Mesendoderm (in vitro differentiated cells): Measurements from ENCODE around the gene PRM3. TPM values are rescaled to one million over a fixed set of nuclear protein-coding genes. Genes with fewer than 3 reads are reported as not detected.

Experiments
- DNase-seq: peaks from one replicate; pipeline ENCODE4 v3.0.0; 2013
- H2AK5ac ChIP-seq: 2 replicates; pipeline ENCODE4 v1.6.1; 2013; ENCODE audit warnings: low read length, inconsistent platforms
- H2BK120ac ChIP-seq: 2 replicates; pipeline ENCODE4 v1.6.1; 2013; ENCODE audit warnings: low read depth, mild to moderate bottlenecking, low read length, moderate library complexity, mixed read lengths
- H2BK15ac ChIP-seq: replicated peaks from 2 replicates; pipeline ENCODE4 v1.6.1; 2013; ENCODE audit warnings: low read depth, mild to moderate bottlenecking, moderate library complexity
- H2BK5ac ChIP-seq: 2 replicates; pipeline ENCODE4 v1.6.1; 2013; ENCODE audit warnings: low read length, inconsistent platforms
- H3K18ac ChIP-seq: 2 replicates; pipeline ENCODE4 v1.6.1; 2013; ENCODE audit warnings: mild to moderate bottlenecking, low read length, mixed read lengths
- H3K23ac ChIP-seq: one replicate; pipeline ENCODE4 v1.6.1; 2013; ENCODE audit warnings: low read length
- H3K27ac ChIP-seq: 2 replicates; pipeline ENCODE4 v1.5.1; 2013; ENCODE audit warnings: low read depth, mild to moderate bottlenecking, inconsistent platforms, low read length, moderate library complexity
- H3K27me3 ChIP-seq: 2 replicates; pipeline ENCODE4 v1.6.1; 2013; ENCODE audit warnings: low read length, control low read depth, mild to moderate bottlenecking, inconsistent platforms; ENCODE audit not compliant: insufficient read depth, poor library complexity
- H3K36me3 ChIP-seq: 2 replicates; pipeline ENCODE4 v1.6.1; 2013; ENCODE audit warnings: low read length, inconsistent platforms; ENCODE audit not compliant: control insufficient read depth, insufficient read depth
- H3K4ac ChIP-seq: one replicate; pipeline ENCODE4 v1.6.1; 2013; ENCODE audit warnings: low read depth, mild to moderate bottlenecking, low read length, moderate library complexity
- H3K4me1 ChIP-seq: 2 replicates; pipeline ENCODE4 v1.6.1; 2013; ENCODE audit warnings: low read depth, low read length, inconsistent platforms; ENCODE audit not compliant: control insufficient read depth
- H3K4me2 ChIP-seq: 2 replicates; pipeline ENCODE4 v1.6.1; 2013; ENCODE audit warnings: low read length
- H3K4me3 ChIP-seq: 2 replicates; pipeline ENCODE4 v1.5.1; 2013; ENCODE audit warnings: mild to moderate bottlenecking, low read length
- H3K56ac ChIP-seq: one replicate; pipeline ENCODE4 v1.6.1; 2013; ENCODE audit warnings: low read length
- H3K79me1 ChIP-seq: 2 replicates; pipeline ENCODE4 v1.6.1; 2013; ENCODE audit warnings: low read length, inconsistent platforms
- H3K79me2 ChIP-seq: 2 replicates; pipeline ENCODE4 v1.6.1; 2013; ENCODE audit warnings: mild to moderate bottlenecking, low read length; ENCODE audit not compliant: control insufficient read depth, insufficient read depth
- H3K9ac ChIP-seq: 2 replicates; pipeline ENCODE4 v1.6.1; 2013; ENCODE audit warnings: low read length, inconsistent platforms
- H4K5ac ChIP-seq: one replicate; pipeline ENCODE4 v1.6.1; 2013; ENCODE audit warnings: low read length
- H4K8ac ChIP-seq: one replicate; pipeline ENCODE4 v1.6.1; 2013; ENCODE audit warnings: low read depth, mild to moderate bottlenecking, control low read depth, low read length, moderate library complexity
- WGBS: extraction: QIAGEN DNeasy Blood & Tissue Kit; methylation state at CpG from one replicate; pipeline ENCODE4 v1.1.7; 2013; ENCODE audit warnings: low lambda C conversion rate, missing lambda C conversion rate; ENCODE audit not compliant: insufficient coverage; ENCODE audit errors: extremely low coverage; 5-methylcytosine and 5-hydroxymethylcytosine counted together
- polyA plus RNA-seq, 2 experiments: library from polyadenylated mRNA; stranded (reverse); fragments of 200-250 nt; gene quantifications; one replicate each; pipeline ENCODE4 v1.2.3, GENCODE V29; 2013

The PRM3 gene
- not detected for polyA plus RNA-seq (2013, experiment 1 of 2)
- polyA plus RNA-seq (2013, experiment 2 of 2) = not detected

- no peak within 1 kb of the TSS for H3K56ac ChIP-seq
- no peaks in the 10 kb centered on the region for H3K79me1 ChIP-seq
- H3K27me3 ChIP-seq = no peaks in the 10 kb centered on the region
- no peaks in the 10 kb centered on the region for H3K36me3 ChIP-seq
- no peak within 1 kb of the TSS for H4K5ac ChIP-seq
- WGBS = no CpG with 5 or more reads among the region's 30 CpGs
- H3K23ac ChIP-seq = no peak within 1 kb of the TSS
- no peak within 1 kb of the TSS for H3K9ac ChIP-seq
- no peak within 1 kb of the TSS for H3K4me3 ChIP-seq
- no peak within 1 kb of the TSS for H2BK5ac ChIP-seq
- no peak within 1 kb of the TSS for H2AK5ac ChIP-seq
- no peaks in the 10 kb centered on the region for H3K79me2 ChIP-seq
- no peak within 1 kb of the TSS for H3K4ac ChIP-seq
- no peak within 1 kb of the TSS for H3K18ac ChIP-seq
- H3K27ac ChIP-seq = no peak within 1 kb of the TSS
- peaks cover 2% of the 10 kb centered on the region for H3K4me1 ChIP-seq
- H3K4me2 ChIP-seq = no peak within 1 kb of the TSS
- H2BK120ac ChIP-seq = no peak within 1 kb of the TSS
- H2BK15ac ChIP-seq = no peak within 1 kb of the TSS
- no peak within 1 kb of the TSS for H4K8ac ChIP-seq
- DNase-seq = no peak
Observed at GRCh38 chr16:11272921-11273720, at the start of gene PRM3. TSS of gene PRM3 (minus strand) at chr16:11273629. CDS start at chr16:11273595, 34 bp downstream.

DNA sequence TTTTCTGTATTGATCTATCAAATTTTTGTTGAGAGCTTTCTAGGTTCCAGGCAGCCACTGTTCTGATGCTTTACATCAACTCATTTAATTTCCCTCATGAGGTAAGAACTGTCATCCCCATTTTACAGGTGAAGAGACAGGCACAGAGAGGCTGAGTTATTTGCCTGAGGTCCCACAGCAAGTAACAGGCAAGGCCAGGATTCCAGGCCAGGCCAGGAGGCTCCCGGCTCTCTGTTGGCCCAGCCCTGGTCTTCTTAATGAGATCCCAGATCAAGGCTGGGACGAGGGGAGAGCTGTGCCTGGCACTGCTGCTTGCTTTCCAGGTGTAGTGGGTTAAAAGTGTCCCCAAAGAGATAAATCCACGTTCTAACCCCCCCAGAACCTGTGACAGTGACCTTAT lies 49.4 kb upstream of the PRM3 start:
- DNase-seq = no peak

DNA sequence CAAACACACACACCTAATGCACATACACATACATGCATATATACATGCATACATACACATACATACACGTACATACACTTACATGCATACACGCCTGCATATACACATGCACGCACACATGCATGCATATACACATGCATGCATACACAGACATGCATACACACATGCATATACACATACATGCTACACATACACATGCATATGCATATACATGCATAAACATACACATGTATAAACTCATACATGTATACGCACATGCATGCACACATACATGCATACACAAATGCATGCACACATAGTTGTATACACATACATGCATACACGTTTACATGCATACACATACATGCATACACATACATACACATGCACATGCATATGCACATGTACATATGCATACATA lies 48.2 kb upstream of the PRM3 start:
- Histone ChIP-seq H3K56ac (no peak overlapping the region), H3K79me2 (no peaks in the 10 kb centered on the region), H4K5ac (no peak overlapping the region), H2BK120ac (no peak overlapping the region), H3K36me3 (no peaks in the 10 kb centered on the region), H3K4me1 (no peaks in the 10 kb centered on the region), H3K23ac (no peak overlapping the region), H3K18ac (no peak overlapping the region), H3K9ac (no peak overlapping the region), H3K79me1 (no peaks in the 10 kb centered on the region), H3K4me3 (no peak overlapping the region), H2BK15ac (no peak overlapping the region), H3K27me3 (no peaks in the 10 kb centered on the region), H4K8ac (no peak overlapping the region), H3K4me2 (no peak overlapping the region), H2BK5ac (no peak overlapping the region), H3K27ac (no peak overlapping the region), H2AK5ac (no peak overlapping the region), H3K4ac (no peak overlapping the region)
- WGBS = no CpG with 5 or more reads among the region's 5 CpGs
- no peak for DNase-seq

More for the DNA sequence above, 49.4 kb upstream of the PRM3 start:
- Histone ChIP-seq H3K79me2 (no peaks in the 10 kb centered on the region), H3K4me2 (no peak overlapping the region), H3K36me3 (no peaks in the 10 kb centered on the region), H4K5ac (no peak overlapping the region), H3K23ac (no peak overlapping the region), H3K4me3 (no peak overlapping the region), H3K56ac (peak overlapping the region; percentile 49), H3K79me1 (no peaks in the 10 kb centered on the region), H3K9ac (no peak overlapping the region), H3K4ac (no peak overlapping the region), H3K27ac (no peak overlapping the region), H3K27me3 (no peaks in the 10 kb centered on the region), H2BK5ac (no peak overlapping the region), H2BK15ac (no peak overlapping the region), H2BK120ac (no peak overlapping the region), H3K18ac (no peak overlapping the region), H2AK5ac (no peak overlapping the region), H3K4me1 (no peaks in the 10 kb centered on the region), H4K8ac (no peak overlapping the region)
- no CpG with 5 or more reads among the region's 3 CpGs for WGBS

GRCh38 chr16:11320170-11320569 lies 46.7 kb upstream of the PRM3 start:
- Histone ChIP-seq H3K23ac (no peak overlapping the region), H4K5ac (no peak overlapping the region), H2BK5ac (no peak overlapping the region), H3K9ac (no peak overlapping the region), H4K8ac (no peak overlapping the region), H3K79me1 (no peaks in the 10 kb centered on the region), H3K4me3 (no peak overlapping the region), H3K18ac (no peak overlapping the region), H2BK15ac (no peak overlapping the region), H2BK120ac (no peak overlapping the region), H3K4me2 (no peak overlapping the region), H3K79me2 (no peaks in the 10 kb centered on the region), H3K4ac (no peak overlapping the region), H3K36me3 (no peaks in the 10 kb centered on the region), H3K27me3 (no peaks in the 10 kb centered on the region), H3K27ac (no peak overlapping the region), H3K4me1 (peaks cover 3% of the 10 kb centered on the region), H2AK5ac (no peak overlapping the region), H3K56ac (no peak overlapping the region)
- DNase-seq = no peak
- WGBS = no CpG with 5 or more reads among the region's 10 CpGs

DNA sequence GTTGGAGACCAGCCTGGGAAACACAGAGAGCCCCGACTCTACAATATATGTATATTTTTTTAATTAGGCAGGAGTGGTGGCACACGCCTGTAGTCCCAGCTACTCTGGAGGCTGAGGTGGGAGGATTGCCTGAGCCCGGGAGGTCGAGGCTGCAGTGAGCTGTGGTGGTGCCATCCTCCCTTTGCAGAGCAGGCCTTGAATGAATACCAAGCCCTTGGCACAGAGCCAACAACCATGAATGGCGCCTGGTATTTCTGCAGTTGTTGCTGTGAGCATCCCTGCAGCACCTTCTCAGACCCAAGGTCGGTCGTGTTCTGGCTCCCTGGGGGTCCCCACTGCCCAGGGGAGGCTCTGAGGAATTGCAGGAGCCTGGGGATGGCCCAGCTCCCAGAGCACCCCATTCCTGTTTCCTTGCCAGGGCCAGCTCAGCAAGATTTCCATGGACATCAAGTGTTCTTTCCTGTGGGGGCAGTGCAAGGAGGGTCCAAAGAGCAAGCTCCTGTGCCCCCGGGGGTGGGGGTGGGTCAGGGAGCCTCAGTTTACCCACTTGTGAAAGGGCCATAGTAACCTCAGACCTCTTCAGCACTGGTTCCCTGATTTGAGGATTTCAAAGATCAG lies 46.2 kb upstream of the PRM3 start:
- Histone ChIP-seq H3K18ac (peak overlapping the region; percentile 0), H4K5ac (no peak overlapping the region), H3K56ac (no peak overlapping the region), H3K27me3 (no peaks in the 10 kb centered on the region), H3K4ac (no peak overlapping the region), H2AK5ac (no peak overlapping the region), H3K79me2 (no peaks in the 10 kb centered on the region), H2BK15ac (no peak overlapping the region), H4K8ac (no peak overlapping the region), H2BK120ac (no peak overlapping the region), H3K4me1 (peaks cover 3% of the 10 kb centered on the region), H3K4me3 (no peak overlapping the region), H3K27ac (no peak overlapping the region), H3K9ac (no peak overlapping the region), H3K23ac (no peak overlapping the region), H3K4me2 (no peak overlapping the region), H3K36me3 (no peaks in the 10 kb centered on the region), H2BK5ac (no peak overlapping the region), H3K79me1 (no peaks in the 10 kb centered on the region)
- WGBS = no CpG with 5 or more reads among the region's 8 CpGs
- no peak for DNase-seq
